Measurements from ENCODE around the gene SOCS1. TPM values are rescaled to one million over a fixed set of nuclear protein-coding genes. Genes with fewer than 3 reads are reported as not detected.
A peak's percentile ranks its signal among the peaks of the same experiment; 100 is the strongest.

SOCS1 gene
- polyA plus RNA-seq, 1 experiment = 11.6 TPM

- Histone ChIP-seq H3K27me3 (ENCODE audit: control insufficient read depth, insufficient read depth, low read length) (no peaks in the 10 kb centered on the region), H3K27ac (ENCODE audit: low read depth, low read length) (peak overlapping the region; percentile 77), H3K4me3 (ENCODE audit: low read depth, low read length) (peak overlapping the region; percentile 97), H3K9me3 (ENCODE audit: control insufficient read depth, insufficient read depth, low read length) (peaks cover 6% of the 10 kb centered on the region; the same call in 1 of the 2 replicates)
- no peak for DNase-seq (ENCODE audit: low read depth, low spot score)
- TF ChIP-seq, protein P1, sequence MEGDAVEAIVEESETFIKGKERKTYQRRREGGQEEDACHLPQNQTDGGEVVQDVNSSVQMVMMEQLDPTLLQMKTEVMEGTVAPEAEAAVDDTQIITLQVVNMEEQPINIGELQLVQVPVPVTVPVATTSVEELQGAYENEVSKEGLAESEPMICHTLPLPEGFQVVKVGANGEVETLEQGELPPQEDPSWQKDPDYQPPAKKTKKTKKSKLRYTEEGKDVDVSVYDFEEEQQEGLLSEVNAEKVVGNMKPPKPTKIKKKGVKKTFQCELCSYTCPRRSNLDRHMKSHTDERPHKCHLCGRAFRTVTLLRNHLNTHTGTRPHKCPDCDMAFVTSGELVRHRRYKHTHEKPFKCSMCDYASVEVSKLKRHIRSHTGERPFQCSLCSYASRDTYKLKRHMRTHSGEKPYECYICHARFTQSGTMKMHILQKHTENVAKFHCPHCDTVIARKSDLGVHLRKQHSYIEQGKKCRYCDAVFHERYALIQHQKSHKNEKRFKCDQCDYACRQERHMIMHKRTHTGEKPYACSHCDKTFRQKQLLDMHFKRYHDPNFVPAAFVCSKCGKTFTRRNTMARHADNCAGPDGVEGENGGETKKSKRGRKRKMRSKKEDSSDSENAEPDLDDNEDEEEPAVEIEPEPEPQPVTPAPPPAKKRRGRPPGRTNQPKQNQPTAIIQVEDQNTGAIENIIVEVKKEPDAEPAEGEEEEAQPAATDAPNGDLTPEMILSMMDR (IDR thresholded peaks at IDR 0.05; ENCODE audit: low read depth, low read length) = no peak
- CTCF ChIA-PET = interaction anchor here (1.2 to 2.3 kb wide), 4 partner anchors 281 to 299 kb away, joined by 4 to 10 read pairs (median 8); no protein-coding TSS in a partner anchor
- POLR2A ChIA-PET = interaction anchor here (0.6 to 1.8 kb wide), 15 partner anchors 100 to 321 kb away, joined by 3 to 9 read pairs (median 4); no protein-coding TSS in a partner anchor
These were observed 3.5 kb downstream of the SOCS1 start for GRCh38 chr16:11252482-11252931.

DNA sequence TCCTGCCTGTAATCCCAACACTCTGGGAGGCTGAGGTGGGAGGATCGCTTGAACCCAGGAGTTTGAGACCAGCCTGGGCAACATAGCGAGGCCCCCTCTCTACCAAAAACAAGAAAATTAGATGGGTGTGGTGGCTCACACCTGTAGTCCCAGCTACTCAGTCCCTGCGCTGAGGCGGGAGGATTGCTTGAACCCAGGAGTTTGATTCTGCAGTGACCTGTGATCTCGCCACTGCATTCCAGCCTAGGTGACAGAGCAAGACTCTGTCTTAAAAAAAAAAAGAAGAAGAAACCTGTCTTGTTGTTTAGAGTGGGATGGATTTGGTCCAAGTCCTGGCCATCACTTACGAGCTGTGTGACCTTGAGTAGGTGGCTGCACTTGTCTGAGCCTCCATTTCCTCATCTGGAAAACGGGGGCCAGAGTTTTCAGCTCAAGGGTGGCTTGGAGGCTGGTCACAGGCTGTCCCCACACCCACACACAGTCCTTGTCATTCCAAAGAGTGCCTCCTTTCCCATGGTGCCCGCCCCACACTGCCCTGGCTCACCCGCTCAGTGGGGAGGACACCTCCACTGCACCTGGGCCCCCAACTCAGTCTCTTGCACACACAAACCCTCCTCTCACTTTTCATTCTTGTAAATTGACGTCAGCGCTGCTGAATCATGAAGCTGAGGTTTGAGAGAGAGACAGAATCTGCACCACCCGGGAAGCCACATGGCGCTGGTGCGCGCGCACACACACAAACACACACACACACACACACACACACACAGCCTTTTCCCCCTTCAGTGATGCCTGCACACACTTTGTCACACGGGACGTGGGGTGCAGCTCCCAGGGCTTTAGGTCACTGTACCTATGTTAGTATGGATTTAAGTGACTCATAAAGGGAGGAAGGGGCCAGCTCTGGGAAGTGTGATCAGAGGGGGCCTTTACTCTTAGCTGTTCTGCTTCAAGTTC lies 4.2 kb downstream of the SOCS1 start:
- H3K9me3 ChIP-seq (ENCODE audit: control insufficient read depth, insufficient read depth, low read length) = peaks cover 6% of the 10 kb centered on the region; the same call in 1 of the 2 replicates
- ChIA-PET CTCF (interaction anchor here (1.2 to 2.7 kb wide), 5 partner anchors 281 to 298 kb away, joined by 4 to 10 read pairs (median 8); no protein-coding TSS in a partner anchor), POLR2A (interaction anchor here (0.5 to 1.8 kb wide), 21 partner anchors 100 to 495 kb away, joined by 3 to 9 read pairs (median 4); no protein-coding TSS in a partner anchor)
- peak overlapping the region; percentile 97 for H3K4me3 ChIP-seq (ENCODE audit: low read depth, low read length)
- TF ChIP-seq, protein P1 (IDR thresholded peaks at IDR 0.05; ENCODE audit: low read depth, low read length) = no peak
- peak; percentile 63 for DNase-seq (ENCODE audit: low read depth, low spot score)
- peak overlapping the region; percentile 77 for H3K27ac ChIP-seq (ENCODE audit: low read depth, low read length)
- H3K27me3 ChIP-seq (ENCODE audit: control insufficient read depth, insufficient read depth, low read length) = no peaks in the 10 kb centered on the region

DNA sequence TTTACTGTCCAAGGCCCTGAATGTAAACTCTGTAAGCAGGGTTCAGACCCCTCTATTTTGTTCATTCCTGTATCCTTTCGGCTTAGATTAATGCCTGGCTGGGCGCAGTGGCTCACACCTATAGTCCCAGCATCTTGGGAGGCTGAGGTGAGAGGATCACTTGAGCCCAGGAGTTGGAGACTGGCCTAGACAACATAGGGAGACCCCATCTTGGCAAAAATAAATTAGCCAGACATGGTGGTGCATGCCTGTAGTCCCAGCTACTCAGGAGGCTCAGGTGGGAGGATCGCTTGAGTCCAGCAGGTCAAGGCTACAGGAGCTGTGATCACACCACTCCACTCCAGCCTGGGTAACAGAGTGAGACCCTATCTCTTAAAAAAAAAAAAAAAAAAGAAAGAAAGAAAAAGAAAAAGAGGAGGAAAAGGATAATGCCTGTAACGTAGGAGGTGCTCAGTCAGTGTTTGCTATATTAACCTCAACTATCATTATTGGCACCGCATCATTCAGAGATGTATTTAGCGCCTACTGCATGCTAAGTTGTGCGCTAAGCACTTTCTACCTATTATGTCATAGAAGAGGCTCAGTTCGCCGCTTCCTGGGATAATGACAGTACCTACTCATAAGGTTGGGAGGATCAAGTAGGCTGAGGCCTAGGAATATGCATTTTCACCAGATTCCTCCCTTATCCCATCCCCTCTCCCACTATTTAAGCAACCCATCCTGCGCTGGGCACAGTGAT lies 5.0 kb downstream of the SOCS1 start:
- Histone ChIP-seq H3K27ac (ENCODE audit: low read depth, low read length) (peak overlapping the region; percentile 77), H3K9me3 (ENCODE audit: control insufficient read depth, insufficient read depth, low read length) (peaks cover 6% of the 10 kb centered on the region; the same call in 1 of the 2 replicates), H3K4me3 (ENCODE audit: low read depth, low read length) (no peak overlapping the region), H3K27me3 (ENCODE audit: control insufficient read depth, insufficient read depth, low read length) (no peaks in the 10 kb centered on the region)
- no peak for DNase-seq (ENCODE audit: low read depth, low spot score)
- ChIA-PET POLR2A (interaction anchor here (0.5 to 1.8 kb wide), 10 partner anchors 117 to 496 kb away, joined by 3 to 9 read pairs (median 4); no protein-coding TSS in a partner anchor), CTCF (interaction anchor here (1.5 to 2.7 kb wide), 2 partner anchors 280 to 287 kb away, joined by 4 to 8 read pairs; no protein-coding TSS in a partner anchor)
- TF ChIP-seq, protein P1 (IDR thresholded peaks at IDR 0.05; ENCODE audit: low read depth, low read length) = no peak

GRCh38 chr16:11250091-11250785 lies 5.8 kb downstream of the SOCS1 start:
- ChIA-PET CTCF (interaction anchor here (2.7 kb wide), 1 partner anchor 286 kb away, joined by 8 read pairs; no protein-coding TSS in a partner anchor), POLR2A (interaction anchor here (0.6 to 0.7 kb wide), 2 partner anchors 150 to 608 kb away, joined by 3 to 4 read pairs; no protein-coding TSS in a partner anchor)
- DNase-seq (ENCODE audit: low read depth, low spot score) = peak; percentile 55

More at GRCh38 chr16:11250091-11250785, 5.8 kb downstream of the SOCS1 start:
- TF ChIP-seq, protein P1 (IDR thresholded peaks at IDR 0.05; ENCODE audit: low read depth, low read length) = no peak
- H3K27me3 ChIP-seq (ENCODE audit: control insufficient read depth, insufficient read depth, low read length) = no peaks in the 10 kb centered on the region
- H3K9me3 ChIP-seq (ENCODE audit: control insufficient read depth, insufficient read depth, low read length) = peaks cover 6% of the 10 kb centered on the region; the same call in 1 of the 2 replicates
- peak overlapping the region; percentile 12 for H3K27ac ChIP-seq (ENCODE audit: low read depth, low read length)
- H3K4me3 ChIP-seq (ENCODE audit: low read depth, low read length) = no peak overlapping the region

Data from AG04450 (cell line).